SK-N-SH (cell line): ENCODE measurements around the gene COPS3. TPM values are rescaled to one million over a fixed set of nuclear protein-coding genes. Genes with fewer than 3 reads are reported as not detected.

Experiments used
- CTCF ChIA-PET: fragments of 300-600, 350-600 bp; formaldehyde crosslinking; extraction: SDS; loops from one replicate; lab custom pipeline; 2021; lab: Yijun Ruan, JAX
- POLR2A ChIA-PET: fragments of 350-600 bp; sonication (Branson Sonifier 250); formaldehyde crosslinking; extraction: SDS; loops from one replicate; lab custom pipeline; 2020; ENCODE audit warnings: antibody characterized with exemption, inconsistent platforms; lab: Yijun Ruan, JAX
- DNase-seq: peaks from one replicate; pipeline ENCODE4 v3.0.0; 2012
- H2AFZ ChIP-seq: fragments of 200-600 bp; sonication (generic); 2 replicates; pipeline ENCODE4 v1.8.1; 2016; ENCODE audit warnings: antibody characterized with exemption, mild to moderate bottlenecking, low read depth
- H3F3A ChIP-seq: fragments of 200-600 bp; sonication (generic); replicated peaks from 2 replicates; pipeline ENCODE3; 2016; ENCODE audit warnings: antibody characterized with exemption, mild to moderate bottlenecking; ENCODE audit not compliant: insufficient read depth
- H3K27ac ChIP-seq, 2 experiments: fragments of 200-500 bp in 1 of 2; fragments of 200-600 bp in 1 of 2; sonication (Bioruptor generic) in 1 of 2; sonication (generic), shearing (Covaris generic) in 1 of 2; 2 replicates each; pipeline versions ENCODE4 v1.5.1 to v1.6.1; 2014 to 2016; ENCODE audit warnings: low read depth in 2 of 2, inconsistent platforms in 1 of 2, low read length in 1 of 2, mild to moderate bottlenecking in 1 of 2, mixed read lengths in 1 of 2
- H3K27me3 ChIP-seq: fragments of 200-600 bp; sonication (generic), shearing (Covaris generic); 2 replicates; pipeline ENCODE4 v1.6.1; 2016; ENCODE audit warnings: mixed run types; ENCODE audit not compliant: insufficient read depth
- H3K36me3 ChIP-seq, 2 experiments: fragments of 200-500 bp in 1 of 2; fragments of 200-600 bp in 1 of 2; sonication (Bioruptor generic) in 1 of 2; sonication (generic) in 1 of 2; replicated peaks in 1 of 2; 2 replicates each; pipeline versions ENCODE3 to v1.5.1; 2014 to 2016; ENCODE audit warnings: low read length in 1 of 2, mild to moderate bottlenecking in 1 of 2; ENCODE audit not compliant: insufficient read depth in 2 of 2, control insufficient read depth in 1 of 2
- H3K4me1 ChIP-seq, 2 experiments: fragments of 200-500 bp in 1 of 2; fragments of 200-600 bp in 1 of 2; sonication (Bioruptor generic) in 1 of 2; sonication (generic), shearing (Covaris generic) in 1 of 2; 2 replicates each; pipeline versions ENCODE4 v1.5.1 to v1.6.1; 2014 to 2016; ENCODE audit warnings: low read depth in 1 of 2, low read length in 1 of 2, mixed run types in 1 of 2; ENCODE audit not compliant: insufficient read depth in 2 of 2, control insufficient read depth in 1 of 2
- H3K4me2 ChIP-seq: fragments of 200-600 bp; sonication (generic), shearing (Covaris generic); 2 replicates; pipeline ENCODE4 v1.6.1; 2017; ENCODE audit warnings: mixed run types
- H3K4me3 ChIP-seq, 2 experiments: fragments of 200-500 bp in 1 of 2; fragments of 200-600 bp in 1 of 2; sonication (Bioruptor generic) in 1 of 2; sonication (generic), shearing (Covaris generic) in 1 of 2; 2 replicates each; pipeline versions ENCODE4 v1.5.1 to v1.8.1; 2014 to 2016; ENCODE audit warnings: low read depth in 2 of 2, inconsistent platforms in 1 of 2, low read length in 1 of 2, mild to moderate bottlenecking in 1 of 2, mixed read lengths in 1 of 2, moderate library complexity in 1 of 2
- H3K79me2 ChIP-seq: fragments of 200-600 bp; sonication (generic); 2 replicates; pipeline ENCODE4 v1.8.1; 2017; ENCODE audit warnings: mild to moderate bottlenecking; ENCODE audit not compliant: insufficient read depth
- H3K9ac ChIP-seq: fragments of 200-600 bp; sonication (generic); 2 replicates; pipeline ENCODE4 v1.6.1; 2017; ENCODE audit warnings: mixed run types
- H3K9me2 ChIP-seq: fragments of 200-600 bp; sonication (generic); 2 replicates; pipeline ENCODE4 v1.6.1; 2017; ENCODE audit warnings: mixed run types
- H3K9me3 ChIP-seq: fragments of 200-600 bp; sonication (generic); 2 replicates; pipeline ENCODE4 v1.6.1; 2017; ENCODE audit warnings: mixed run types, mild to moderate bottlenecking, moderate library complexity
- H4K20me1 ChIP-seq: fragments of 200-600 bp; sonication (generic); 2 replicates; pipeline ENCODE4 v1.6.1; 2017; ENCODE audit warnings: mild to moderate bottlenecking, mixed run types; ENCODE audit not compliant: insufficient read depth
- ELF1 ChIP-seq: IDR thresholded peaks from 2 replicates; pipeline ENCODE4 v1.4.0; 2012
- FOSL2 ChIP-seq: IDR thresholded peaks from 2 replicates; pipeline ENCODE4 v1.4.0; 2012; ENCODE audit warnings: low read depth, mild to moderate bottlenecking, moderate library complexity, borderline replicate concordance
- FOXJ3 ChIP-seq: sonication (generic); formaldehyde crosslinking; IDR thresholded peaks from 2 replicates; pipeline ENCODE4 v1.5.1; 2020; ENCODE audit warnings: mild to moderate bottlenecking, missing genetic modification reagents
- FOXM1 ChIP-seq: IDR thresholded peaks from 2 replicates; pipeline ENCODE4 v1.4.0; 2012; ENCODE audit warnings: low read depth, mild to moderate bottlenecking
- NFIC ChIP-seq: IDR thresholded peaks from 2 replicates; pipeline ENCODE4 v1.4.0; 2012; ENCODE audit warnings: borderline replicate concordance
- NRF1 ChIP-seq: IDR thresholded peaks from 2 replicates; pipeline ENCODE4 v1.6.1; 2012; ENCODE audit warnings: low read depth, mild to moderate bottlenecking, low read length
- RCOR1 ChIP-seq: fragments of 150-350 bp; IDR thresholded peaks from 2 replicates; pipeline ENCODE4 v1.6.1; 2017; ENCODE audit warnings: antibody characterized with exemption, low read length
- RFX5 ChIP-seq: IDR thresholded peaks from 2 replicates; pipeline ENCODE4 v1.6.1; 2012; ENCODE audit warnings: mild to moderate bottlenecking, improper control_type of control experiment, low read length
- SIN3A ChIP-seq: IDR thresholded peaks from 2 replicates; pipeline ENCODE4 v1.6.1; 2012; ENCODE audit warnings: low read depth, mild to moderate bottlenecking, low read length, moderate library complexity, borderline replicate concordance
- SMC3 ChIP-seq: IDR thresholded peaks from 2 replicates; pipeline ENCODE4 v1.6.1; 2012; ENCODE audit warnings: low read depth, low read length, improper control_type of control experiment
- TAF1 ChIP-seq: IDR thresholded peaks from 2 replicates; pipeline ENCODE4 v1.6.1; 2012; ENCODE audit warnings: low read depth, mild to moderate bottlenecking, low read length, moderate library complexity, borderline replicate concordance
- USF2 ChIP-seq: fragments of 150-350 bp; IDR thresholded peaks from 2 replicates; pipeline ENCODE4 v1.6.1; 2017; ENCODE audit warnings: antibody characterized with exemption, low read length, low read depth, borderline replicate concordance
- WGBS: methylation state at CpG from one replicate; pipeline ENCODE4 v1.1.6; 2017; ENCODE audit warnings: low lambda C conversion rate; 5-methylcytosine and 5-hydroxymethylcytosine counted together
- polyA plus RNA-seq, 3 experiments: library from polyadenylated mRNA; depleted of rRNA; stranded (reverse); fragments of >200 nt; gene quantifications; 2 replicates each; pipeline ENCODE4 v1.2.3, GENCODE V29; 2012
- TF ChIP-seq, protein P1 (sequence below): fragments of 200-600 bp; sonication (generic); IDR thresholded peaks from 2 replicates; pipeline ENCODE4 v1.6.1; 2017; ENCODE audit warnings: antibody characterized with exemption, mild to moderate bottlenecking, moderate library complexity
- TF ChIP-seq, protein P2 (sequence below): fragments of 150-350 bp; IDR thresholded peaks from 2 replicates; pipeline ENCODE4 v1.6.1; 2016; ENCODE audit warnings: mild to moderate bottlenecking, low read depth, low read length
- TF ChIP-seq, protein P3 (sequence below): IDR thresholded peaks from 2 replicates; pipeline ENCODE4 v1.4.0; 2012; ENCODE audit warnings: low read depth
- TF ChIP-seq, protein P4 (sequence below): IDR thresholded peaks from 2 replicates; pipeline ENCODE4; 2012

The COPS3 gene
- polyA plus RNA-seq, 1 of the 3 experiments (the other 2 are of a cell fraction) = 64.8 TPM

- no peaks in the 10 kb centered on the region for H3K36me3 ChIP-seq
- no peaks in the 10 kb centered on the region for H3K79me2 ChIP-seq
- H3K4me1 ChIP-seq = peaks cover 0 to 9% of the 10 kb centered on the region in 2 experiments; a peak in 1 of 4 replicates
- H3K27ac ChIP-seq = peak overlapping the region in 1 of 2 experiments; percentile 68; a peak in 2 of 4 replicates
- no peak for DNase-seq
- H3K9me3 ChIP-seq = no peaks in the 10 kb centered on the region
- H3K4me2 ChIP-seq = no peak overlapping the region
- CTCF ChIA-PET = no interaction called here
- no peaks in the 10 kb centered on the region for H3K9me2 ChIP-seq
- TF ChIP-seq, protein P1, sequence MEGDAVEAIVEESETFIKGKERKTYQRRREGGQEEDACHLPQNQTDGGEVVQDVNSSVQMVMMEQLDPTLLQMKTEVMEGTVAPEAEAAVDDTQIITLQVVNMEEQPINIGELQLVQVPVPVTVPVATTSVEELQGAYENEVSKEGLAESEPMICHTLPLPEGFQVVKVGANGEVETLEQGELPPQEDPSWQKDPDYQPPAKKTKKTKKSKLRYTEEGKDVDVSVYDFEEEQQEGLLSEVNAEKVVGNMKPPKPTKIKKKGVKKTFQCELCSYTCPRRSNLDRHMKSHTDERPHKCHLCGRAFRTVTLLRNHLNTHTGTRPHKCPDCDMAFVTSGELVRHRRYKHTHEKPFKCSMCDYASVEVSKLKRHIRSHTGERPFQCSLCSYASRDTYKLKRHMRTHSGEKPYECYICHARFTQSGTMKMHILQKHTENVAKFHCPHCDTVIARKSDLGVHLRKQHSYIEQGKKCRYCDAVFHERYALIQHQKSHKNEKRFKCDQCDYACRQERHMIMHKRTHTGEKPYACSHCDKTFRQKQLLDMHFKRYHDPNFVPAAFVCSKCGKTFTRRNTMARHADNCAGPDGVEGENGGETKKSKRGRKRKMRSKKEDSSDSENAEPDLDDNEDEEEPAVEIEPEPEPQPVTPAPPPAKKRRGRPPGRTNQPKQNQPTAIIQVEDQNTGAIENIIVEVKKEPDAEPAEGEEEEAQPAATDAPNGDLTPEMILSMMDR = no peak
- TF ChIP-seq FOXM1 = no peak
- TF ChIP-seq NRF1 = no peak
- no peak for TF ChIP-seq NFIC
- POLR2A ChIA-PET = no interaction called here
- no peak overlapping the region for H3K9ac ChIP-seq
- no peak overlapping the region for H3K4me3 ChIP-seq
- H3K27me3 ChIP-seq = no peaks in the 10 kb centered on the region
- 0 out of 2 replicates have a peak overlapping the region, but pooled peaks have one; percentile 77 for H2AFZ ChIP-seq
- no peaks in the 10 kb centered on the region for H4K20me1 ChIP-seq
- H3F3A ChIP-seq = peaks cover 19% of the 10 kb centered on the region
- 100% methylated on average over 3 of the region's 3 CpGs for WGBS
Measured at GRCh38 chr17:17297217-17297616, 16.2 kb upstream of the COPS3 start.

GRCh38 chr17:17295141-17295540, 14.1 kb upstream of the COPS3 start:
- H3K27ac ChIP-seq = no peak overlapping the region
- no peak for TF ChIP-seq SIN3A
- TF ChIP-seq, protein P2, sequence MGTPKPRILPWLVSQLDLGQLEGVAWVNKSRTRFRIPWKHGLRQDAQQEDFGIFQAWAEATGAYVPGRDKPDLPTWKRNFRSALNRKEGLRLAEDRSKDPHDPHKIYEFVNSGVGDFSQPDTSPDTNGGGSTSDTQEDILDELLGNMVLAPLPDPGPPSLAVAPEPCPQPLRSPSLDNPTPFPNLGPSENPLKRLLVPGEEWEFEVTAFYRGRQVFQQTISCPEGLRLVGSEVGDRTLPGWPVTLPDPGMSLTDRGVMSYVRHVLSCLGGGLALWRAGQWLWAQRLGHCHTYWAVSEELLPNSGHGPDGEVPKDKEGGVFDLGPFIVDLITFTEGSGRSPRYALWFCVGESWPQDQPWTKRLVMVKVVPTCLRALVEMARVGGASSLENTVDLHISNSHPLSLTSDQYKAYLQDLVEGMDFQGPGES = no peak
- TF ChIP-seq FOXJ3 (CRISPR knock-in tag) = no peak
- TF ChIP-seq USF2 = no peak
- no peak for TF ChIP-seq FOSL2
- no peak for TF ChIP-seq NFIC
- TF ChIP-seq NRF1 = no peak
- no peak for TF ChIP-seq ELF1
- no peak for TF ChIP-seq SMC3
- TF ChIP-seq, protein P3, sequence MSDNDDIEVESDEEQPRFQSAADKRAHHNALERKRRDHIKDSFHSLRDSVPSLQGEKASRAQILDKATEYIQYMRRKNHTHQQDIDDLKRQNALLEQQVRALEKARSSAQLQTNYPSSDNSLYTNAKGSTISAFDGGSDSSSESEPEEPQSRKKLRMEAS = no peak
- TF ChIP-seq TAF1 = no peak
- TF ChIP-seq, protein P4, sequence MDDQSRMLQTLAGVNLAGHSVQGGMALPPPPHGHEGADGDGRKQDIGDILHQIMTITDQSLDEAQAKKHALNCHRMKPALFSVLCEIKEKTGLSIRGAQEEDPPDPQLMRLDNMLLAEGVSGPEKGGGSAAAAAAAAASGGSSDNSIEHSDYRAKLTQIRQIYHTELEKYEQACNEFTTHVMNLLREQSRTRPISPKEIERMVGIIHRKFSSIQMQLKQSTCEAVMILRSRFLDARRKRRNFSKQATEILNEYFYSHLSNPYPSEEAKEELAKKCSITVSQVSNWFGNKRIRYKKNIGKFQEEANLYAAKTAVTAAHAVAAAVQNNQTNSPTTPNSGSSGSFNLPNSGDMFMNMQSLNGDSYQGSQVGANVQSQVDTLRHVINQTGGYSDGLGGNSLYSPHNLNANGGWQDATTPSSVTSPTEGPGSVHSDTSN = no peak
- TF ChIP-seq FOXM1 = no peak
- TF ChIP-seq RCOR1 = no peak
- no peak for TF ChIP-seq RFX5
- H4K20me1 ChIP-seq = no peaks in the 10 kb centered on the region
- H3K9me2 ChIP-seq = no peaks in the 10 kb centered on the region
- H3K36me3 ChIP-seq = no peaks in the 10 kb centered on the region
- DNase-seq = no peak
- no peak overlapping the region for H3K4me3 ChIP-seq
- no peak overlapping the region for H3K4me2 ChIP-seq
- H2AFZ ChIP-seq = no peak overlapping the region
- H3F3A ChIP-seq = peaks cover 19% of the 10 kb centered on the region
- CTCF ChIA-PET = interaction anchor here (0.8 kb wide), 1 partner anchor 275 kb away, joined by 3 read pairs; no protein-coding TSS in a partner anchor
- H3K27me3 ChIP-seq = no peaks in the 10 kb centered on the region
- peaks cover 0 to 9% of the 10 kb centered on the region in 2 experiments; a peak in 1 of 4 replicates for H3K4me1 ChIP-seq
- no peaks in the 10 kb centered on the region for H3K9me3 ChIP-seq
- H3K79me2 ChIP-seq = no peaks in the 10 kb centered on the region
- H3K9ac ChIP-seq = no peak overlapping the region
- 81% methylated on average over 4 of the region's 4 CpGs for WGBS
- POLR2A ChIA-PET = no interaction called here
